Amygdala (tissue), 56 donors: Measurements from ENCODE around the gene RAD51B.

ENCODE experiments used
- DNase-seq, 56 donors: peaks; one replicate each; lab custom pipeline; 2025; lab: John Stamatoyannopoulos, UW

RAD51B gene

GRCh38 chr14:68542346-68542745, 722.8 kb downstream of the RAD51B start:
- DNase-seq, result no peak

GRCh38 chr14:68543516-68543915, 723.9 kb downstream of the RAD51B start:
- no peak for DNase-seq

- peak in 9 of 56 donors; percentile 9 to 58 (median 25) for DNase-seq
Measured at GRCh38 chr14:68544081-68544892, 724.7 kb downstream of the RAD51B start.

DNA sequence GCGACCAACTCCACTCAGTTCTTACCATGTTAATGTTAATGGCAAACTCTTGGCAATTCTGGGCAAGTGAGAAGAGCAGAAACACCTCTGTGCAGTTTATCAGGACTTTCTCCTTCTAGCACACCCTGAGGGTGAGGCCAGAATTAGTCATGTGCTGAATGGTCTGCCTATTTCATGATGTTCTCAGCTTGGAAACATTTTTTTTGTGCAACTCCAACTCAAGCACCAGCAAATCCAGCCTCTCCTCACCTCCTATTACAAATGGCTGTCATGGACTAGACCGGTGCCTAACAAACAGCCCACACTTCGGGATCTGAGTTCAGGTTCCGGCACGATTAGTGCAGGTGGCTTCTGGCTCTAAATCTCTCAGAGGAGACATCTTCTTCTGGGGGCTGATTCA, 727.3 kb downstream of the RAD51B start:
- DNase-seq, result no peak

- no peak for DNase-seq
Measured at GRCh38 chr14:68547305-68548193, 728.0 kb downstream of the RAD51B start.

DNA sequence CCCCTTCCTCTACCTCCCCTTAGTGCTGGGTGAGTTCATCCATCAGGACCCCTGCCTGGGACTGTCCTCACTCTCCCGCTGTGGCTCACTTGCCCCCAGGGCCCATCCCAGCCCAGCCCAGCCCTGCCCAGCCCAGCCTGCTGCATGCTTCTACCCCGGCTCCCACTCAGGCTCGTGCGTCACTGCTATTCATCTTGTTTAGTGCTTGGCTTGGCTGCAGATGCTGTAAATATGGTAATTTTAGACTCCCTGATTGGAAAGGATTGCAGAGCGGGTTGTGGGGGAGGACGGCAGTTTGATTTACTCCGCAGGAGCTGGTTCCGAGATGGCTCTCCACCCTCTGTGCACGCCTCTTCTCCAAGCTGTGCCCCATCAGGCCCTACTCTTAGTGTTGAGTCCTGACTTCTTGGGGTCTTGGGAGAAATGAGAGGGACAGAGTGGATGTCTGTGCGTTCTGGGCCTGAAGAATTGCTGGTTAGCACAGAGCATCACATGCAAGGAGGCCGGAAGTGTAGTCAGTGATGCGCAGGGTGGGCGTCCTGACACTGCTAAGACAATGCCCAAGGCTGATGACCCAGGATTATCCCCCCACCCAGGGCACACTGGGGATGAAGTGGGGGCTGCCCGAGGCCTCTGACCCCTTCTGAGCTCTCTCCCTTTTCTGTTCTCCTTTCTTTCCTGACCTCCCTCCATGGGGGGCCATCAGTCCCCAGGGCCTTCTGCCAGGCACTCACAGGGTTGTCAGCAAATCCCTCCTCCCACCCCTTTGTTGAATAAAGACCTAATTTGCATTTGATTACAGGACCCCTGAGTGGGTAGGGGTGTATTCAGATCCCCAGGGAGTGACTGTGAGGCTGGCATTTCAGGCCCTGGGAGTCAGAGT, 728.9 kb downstream of the RAD51B start:
- peak in 45 of 56 donors; percentile 22 to 85 (median 58) for DNase-seq

DNA sequence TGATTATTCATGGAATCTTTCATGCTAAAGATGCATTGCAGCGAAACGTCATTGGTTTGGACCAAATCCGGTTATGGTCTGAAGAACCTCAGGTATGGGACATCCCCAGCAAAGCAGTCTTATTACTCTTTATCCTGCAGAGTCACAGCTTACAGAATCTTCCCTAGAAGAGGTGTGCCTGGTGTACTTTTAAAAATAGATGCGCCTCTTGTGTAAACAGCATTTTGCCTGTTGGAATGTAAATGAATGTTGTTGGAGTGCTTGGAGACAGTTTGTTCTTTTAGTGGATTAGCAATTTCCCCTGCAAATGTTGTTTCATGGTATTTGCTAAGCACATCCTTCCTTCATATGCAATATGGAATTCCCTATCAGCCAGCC, 730.7 kb downstream of the RAD51B start:
- DNase-seq, result no peak

GRCh38 chr14:68551045-68551683, 731.6 kb downstream of the RAD51B start:
- DNase-seq, result no peak

GRCh38 chr14:68552075-68552474, 732.5 kb downstream of the RAD51B start:
- no peak for DNase-seq

DNA sequence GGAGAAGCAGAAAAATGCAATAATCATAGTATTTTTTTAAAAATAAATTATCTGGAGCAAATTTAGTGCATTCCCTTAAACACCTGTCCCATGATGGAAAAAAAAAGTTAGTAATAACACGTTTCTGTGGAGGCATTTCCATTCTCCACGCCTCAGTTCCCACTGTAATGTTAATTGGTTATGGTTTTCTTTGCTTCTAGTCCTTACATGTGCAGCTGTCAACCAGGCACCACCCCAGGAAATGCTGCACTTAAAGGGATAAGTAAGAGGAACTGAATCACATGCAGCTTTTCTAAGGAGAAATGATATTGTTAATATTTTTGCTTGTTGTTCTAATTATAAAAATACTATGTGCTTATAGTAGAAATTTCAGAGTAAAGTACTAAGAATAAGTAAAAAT, 733.0 kb downstream of the RAD51B start:
- no peak for DNase-seq

GRCh38 chr14:68553311-68553710, 733.7 kb downstream of the RAD51B start:
- DNase-seq, result no peak

DNA sequence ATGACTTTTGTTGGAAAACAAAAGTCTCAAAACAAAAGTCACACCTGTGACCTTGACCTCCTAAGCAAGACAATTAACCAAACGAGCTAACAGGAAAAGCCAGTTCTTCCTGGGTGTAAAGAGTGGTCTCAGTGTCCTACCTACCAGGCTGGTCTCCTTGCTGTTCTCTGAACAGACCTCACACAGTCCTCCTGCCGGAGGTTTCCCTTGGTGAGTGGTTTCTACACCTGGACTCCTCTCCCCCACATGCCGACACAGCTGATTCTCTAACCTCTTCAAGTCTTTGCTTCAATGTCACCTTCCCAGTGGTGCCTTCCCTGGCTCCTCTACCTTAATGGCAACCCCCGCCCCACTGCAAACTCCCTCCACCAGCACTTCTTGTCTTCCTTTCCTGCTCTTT, 734.7 kb downstream of the RAD51B start:
- DNase-seq, result no peak

- DNase-seq, result no peak
Measured at GRCh38 chr14:68556253-68556652, 736.7 kb downstream of the RAD51B start.

DNA sequence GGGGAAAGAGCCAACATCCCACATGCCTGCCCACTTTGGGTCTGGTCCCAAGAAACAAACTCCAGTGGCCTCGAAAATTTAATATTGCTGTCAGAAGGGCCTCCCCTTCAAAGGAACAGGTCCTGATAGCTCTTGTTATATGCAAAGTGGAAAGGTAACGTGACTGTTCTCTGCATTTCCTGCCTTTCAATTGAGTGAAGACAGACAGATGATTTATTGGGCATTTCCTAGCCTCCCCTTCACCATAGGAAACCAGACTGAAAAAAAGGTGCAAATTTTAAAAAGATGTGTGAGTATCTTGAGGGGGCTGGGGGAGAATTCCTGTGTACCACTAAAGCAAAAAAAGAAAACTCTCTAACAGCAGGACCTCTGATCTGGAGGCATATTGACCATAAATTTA, 738.1 kb downstream of the RAD51B start:
- no peak for DNase-seq

DNA sequence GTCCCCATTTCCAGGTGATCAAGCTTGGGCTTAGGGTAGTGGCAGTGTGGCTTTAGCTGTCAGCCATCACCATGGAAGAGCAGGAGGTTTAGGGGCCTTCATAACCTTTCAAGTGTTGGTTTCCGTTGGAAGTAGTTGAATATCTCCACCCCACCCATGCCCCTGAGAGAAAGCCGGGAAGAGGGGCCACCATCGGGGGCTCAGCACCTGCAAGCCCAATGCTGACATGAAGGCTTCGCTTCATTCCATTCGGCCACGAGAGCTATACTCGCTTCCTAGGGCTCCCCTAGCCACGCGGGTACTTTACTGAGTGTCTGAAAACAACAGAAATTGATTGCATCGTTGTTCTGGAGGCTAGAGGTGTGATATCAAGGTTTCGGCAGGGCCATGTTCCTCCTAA, 738.5 kb downstream of the RAD51B start:
- DNase-seq, result no peak

GRCh38 chr14:68559949-68560348, 740.4 kb downstream of the RAD51B start:
- DNase-seq, result no peak

GRCh38 chr14:68561531-68562007, 742.0 kb downstream of the RAD51B start:
- no peak for DNase-seq

- DNase-seq, result no peak
Measured at GRCh38 chr14:68562911-68563250, 743.3 kb downstream of the RAD51B start.

DNA sequence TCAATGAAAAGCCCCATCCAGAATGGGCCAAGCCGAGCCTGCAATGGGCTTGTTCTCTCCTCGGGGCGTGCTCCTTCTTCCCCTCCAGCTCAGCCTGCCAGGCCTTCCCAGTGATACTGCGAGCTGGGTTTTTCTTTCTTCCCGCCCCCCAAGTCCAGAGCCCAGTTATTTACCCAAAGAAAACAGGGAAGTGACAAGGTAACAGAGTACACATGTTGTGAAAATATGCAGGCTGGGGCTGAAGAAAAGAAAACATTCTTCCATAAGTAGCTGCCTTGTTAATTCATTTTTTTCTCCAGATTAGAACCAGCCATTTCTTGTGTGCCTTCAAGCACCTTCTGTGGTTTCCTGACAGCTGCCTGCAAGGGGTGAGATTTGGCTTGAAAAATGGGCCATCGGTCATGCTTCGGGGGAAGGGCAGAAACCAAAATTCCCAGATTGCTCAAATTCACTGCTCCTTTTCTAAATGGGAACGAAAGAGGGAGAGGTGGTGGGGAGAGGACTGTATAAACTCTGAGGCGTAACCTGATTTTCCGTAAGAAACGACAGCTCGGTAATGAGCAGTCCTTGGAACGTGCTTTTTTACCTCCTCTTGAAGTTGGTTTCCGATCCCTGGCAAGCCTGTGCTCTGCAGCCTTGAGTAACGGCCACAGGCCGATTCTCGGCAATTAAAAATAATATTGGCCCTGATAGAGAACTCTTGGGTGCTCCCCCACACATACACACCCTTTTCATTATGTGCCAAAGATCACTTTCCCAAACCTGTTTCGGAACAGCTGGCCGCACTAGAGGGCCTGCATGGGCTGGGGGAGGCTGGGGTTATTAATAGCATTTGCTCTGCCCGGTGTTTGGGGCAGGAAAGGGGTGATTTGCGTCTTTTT, 743.9 kb downstream of the RAD51B start:
- DNase-seq, result no peak
